Smooth muscle cell (in vitro differentiated cells): ENCODE data around the gene ALDH3B1. TPM values are rescaled to one million over a fixed set of nuclear protein-coding genes. Genes with fewer than 3 reads are reported as not detected.

Experiments
- DNase-seq: peaks from one replicate; lab custom pipeline; 2025; ENCODE audit not compliant: unreplicated experiment; lab: John Stamatoyannopoulos, UW
- H2AFZ ChIP-seq: fragments of 200-600 bp; sonication (generic); 2 replicates; pipeline ENCODE4 v1.6.0; 2016; ENCODE audit warnings: antibody characterized with exemption, low read depth, mild to moderate bottlenecking
- H3F3A ChIP-seq: fragments of 200-600 bp; sonication (generic); 2 replicates; pipeline ENCODE4 v1.6.0; 2017; ENCODE audit warnings: antibody characterized with exemption, low read depth
- H3K27ac ChIP-seq: fragments of 200-600 bp; sonication (generic); 2 replicates; pipeline ENCODE4 v1.5.1; 2016; ENCODE audit warnings: low read depth, mild to moderate bottlenecking
- H3K27me3 ChIP-seq: fragments of 200-600 bp; sonication (generic); 2 replicates; pipeline ENCODE4 v1.6.1; 2016; ENCODE audit warnings: low read depth, mild to moderate bottlenecking
- H3K36me3 ChIP-seq: fragments of 200-600 bp; sonication (generic); 2 replicates; pipeline ENCODE4 v1.5.1; 2016; ENCODE audit warnings: low read depth
- H3K4me1 ChIP-seq: fragments of 200-600 bp; sonication (generic); 2 replicates; pipeline ENCODE4 v1.5.1; 2016; ENCODE audit warnings: low read depth
- H3K4me2 ChIP-seq: fragments of 200-600 bp; sonication (generic); 2 replicates; pipeline ENCODE4 v1.6.0; 2016; ENCODE audit warnings: mild to moderate bottlenecking
- H3K4me3 ChIP-seq: fragments of 200-600 bp; sonication (generic); 2 replicates; pipeline ENCODE4 v1.5.1; 2016; ENCODE audit warnings: mild to moderate bottlenecking
- H3K79me2 ChIP-seq: fragments of 200-600 bp; sonication (generic); 2 replicates; pipeline ENCODE4 v1.6.0; 2016; ENCODE audit warnings: low read depth, mild to moderate bottlenecking
- H3K9ac ChIP-seq: fragments of 200-600 bp; sonication (generic); 2 replicates; pipeline ENCODE4 v1.6.0; 2016; ENCODE audit warnings: low read depth
- H3K9me3 ChIP-seq: fragments of 200-600 bp; sonication (generic); replicated peaks from 2 replicates; pipeline ENCODE4 v1.5.1; 2016; ENCODE audit warnings: low read depth
- H4K20me1 ChIP-seq: fragments of 200-600 bp; sonication (generic); 2 replicates; pipeline ENCODE4 v1.6.0; 2016; ENCODE audit warnings: low read depth
- WGBS: methylation state at CpG from one replicate; pipeline ENCODE4 v1.1.7; 2016; ENCODE audit warnings: low lambda C conversion rate; 5-methylcytosine and 5-hydroxymethylcytosine counted together
- polyA plus RNA-seq: library from polyadenylated mRNA; unstranded; fragments of >200 nt; fragmentation: Nextera tagmentation; extraction: Ambion mirVana; gene quantifications from 2 replicates; pipeline ENCODE4 v1.2.1, GENCODE V29; 2016
- total RNA-seq: library from RNA; depleted of rRNA; stranded (reverse); fragments of >200 nt; gene quantifications from 2 replicates; pipeline ENCODE4 v1.2.3, GENCODE V29; 2014
- TF ChIP-seq, protein P1 (sequence below): fragments of 200-600 bp; sonication (generic); IDR thresholded peaks from 2 replicates; pipeline ENCODE4 v1.5.1; 2017; ENCODE audit warnings: borderline replicate concordance, mild to moderate bottlenecking, antibody characterized with exemption; ENCODE audit not compliant: insufficient read depth, poor library complexity, severe bottlenecking

ALDH3B1 gene
- total and polyA plus RNA-seq, 2 experiments from 2014 or later = 8.8 to 9.9 TPM

DNA sequence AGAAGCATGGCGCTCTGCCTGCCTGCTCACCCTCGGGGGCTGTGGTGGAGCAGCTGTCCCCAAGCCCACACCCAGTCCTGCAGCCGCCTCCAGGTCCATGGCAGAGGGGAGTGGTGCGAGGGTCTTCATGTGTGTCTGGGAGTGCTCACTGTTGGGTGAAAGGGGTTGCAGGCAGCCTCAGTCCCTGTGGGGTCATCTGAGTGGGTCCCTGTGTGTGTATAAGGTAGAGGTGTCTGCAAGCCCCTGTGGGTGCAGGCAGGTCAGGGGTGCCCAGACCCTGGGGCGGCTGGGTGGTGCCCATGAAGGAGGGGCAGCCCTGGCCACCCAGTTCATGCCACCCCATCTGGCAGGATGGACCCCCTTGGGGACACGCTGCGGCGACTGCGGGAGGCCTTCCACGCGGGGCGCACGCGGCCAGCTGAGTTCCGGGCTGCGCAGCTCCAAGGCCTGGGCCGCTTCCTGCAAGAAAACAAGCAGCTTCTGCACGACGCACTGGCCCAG is 4.9 kb downstream of the ALDH3B1 start:
- H3K27ac ChIP-seq = no peak overlapping the region
- H2AFZ ChIP-seq = no peak overlapping the region
- TF ChIP-seq, protein P1, sequence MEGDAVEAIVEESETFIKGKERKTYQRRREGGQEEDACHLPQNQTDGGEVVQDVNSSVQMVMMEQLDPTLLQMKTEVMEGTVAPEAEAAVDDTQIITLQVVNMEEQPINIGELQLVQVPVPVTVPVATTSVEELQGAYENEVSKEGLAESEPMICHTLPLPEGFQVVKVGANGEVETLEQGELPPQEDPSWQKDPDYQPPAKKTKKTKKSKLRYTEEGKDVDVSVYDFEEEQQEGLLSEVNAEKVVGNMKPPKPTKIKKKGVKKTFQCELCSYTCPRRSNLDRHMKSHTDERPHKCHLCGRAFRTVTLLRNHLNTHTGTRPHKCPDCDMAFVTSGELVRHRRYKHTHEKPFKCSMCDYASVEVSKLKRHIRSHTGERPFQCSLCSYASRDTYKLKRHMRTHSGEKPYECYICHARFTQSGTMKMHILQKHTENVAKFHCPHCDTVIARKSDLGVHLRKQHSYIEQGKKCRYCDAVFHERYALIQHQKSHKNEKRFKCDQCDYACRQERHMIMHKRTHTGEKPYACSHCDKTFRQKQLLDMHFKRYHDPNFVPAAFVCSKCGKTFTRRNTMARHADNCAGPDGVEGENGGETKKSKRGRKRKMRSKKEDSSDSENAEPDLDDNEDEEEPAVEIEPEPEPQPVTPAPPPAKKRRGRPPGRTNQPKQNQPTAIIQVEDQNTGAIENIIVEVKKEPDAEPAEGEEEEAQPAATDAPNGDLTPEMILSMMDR = no peak
- no peak overlapping the region for H3K4me3 ChIP-seq
- H3K4me2 ChIP-seq = no peak overlapping the region
- no peaks in the 10 kb centered on the region for H3K9me3 ChIP-seq
- 96% methylated on average over 19 of the region's 19 CpGs for WGBS
- H3K27me3 ChIP-seq = no peaks in the 10 kb centered on the region
- H3K79me2 ChIP-seq = no peaks in the 10 kb centered on the region
- no peaks in the 10 kb centered on the region for H3K36me3 ChIP-seq
- no peak overlapping the region for H3K9ac ChIP-seq
- H3F3A ChIP-seq = no peaks in the 10 kb centered on the region
- H3K4me1 ChIP-seq = peaks cover 14% of the 10 kb centered on the region
- no peaks in the 10 kb centered on the region for H4K20me1 ChIP-seq
- no peak for DNase-seq

DNA sequence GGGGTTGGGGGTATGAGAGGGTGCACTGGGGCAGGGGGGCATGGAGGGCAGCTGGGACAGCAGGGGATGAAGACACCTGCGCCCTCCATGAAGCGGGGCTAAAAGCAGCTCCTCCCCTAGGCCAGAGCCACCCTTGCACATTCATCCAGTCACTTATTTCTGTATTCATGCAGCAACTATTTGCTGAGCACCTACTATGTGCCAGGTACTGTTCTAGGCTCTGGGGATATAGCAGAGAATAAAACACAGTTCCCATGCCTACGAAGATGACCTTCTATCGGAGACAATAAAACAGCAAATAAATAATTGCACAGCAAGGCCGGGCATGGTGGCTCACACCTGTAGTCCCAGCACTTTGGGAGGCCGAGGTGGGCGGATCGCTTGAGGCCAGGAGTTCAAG is 5.3 kb downstream of the ALDH3B1 start:
- Histone ChIP-seq H3K27ac (no peak overlapping the region), H3K27me3 (no peaks in the 10 kb centered on the region), H3F3A (no peaks in the 10 kb centered on the region), H3K4me3 (no peak overlapping the region), H4K20me1 (no peaks in the 10 kb centered on the region), H3K36me3 (no peaks in the 10 kb centered on the region), H3K9me3 (no peaks in the 10 kb centered on the region), H3K79me2 (no peaks in the 10 kb centered on the region), H3K9ac (no peak overlapping the region), H3K4me1 (peaks cover 9% of the 10 kb centered on the region), H3K4me2 (no peak overlapping the region), H2AFZ (no peak overlapping the region)
- TF ChIP-seq, protein P1 = no peak
- DNase-seq = no peak
- 98% methylated on average over 8 of the region's 8 CpGs for WGBS

DNA sequence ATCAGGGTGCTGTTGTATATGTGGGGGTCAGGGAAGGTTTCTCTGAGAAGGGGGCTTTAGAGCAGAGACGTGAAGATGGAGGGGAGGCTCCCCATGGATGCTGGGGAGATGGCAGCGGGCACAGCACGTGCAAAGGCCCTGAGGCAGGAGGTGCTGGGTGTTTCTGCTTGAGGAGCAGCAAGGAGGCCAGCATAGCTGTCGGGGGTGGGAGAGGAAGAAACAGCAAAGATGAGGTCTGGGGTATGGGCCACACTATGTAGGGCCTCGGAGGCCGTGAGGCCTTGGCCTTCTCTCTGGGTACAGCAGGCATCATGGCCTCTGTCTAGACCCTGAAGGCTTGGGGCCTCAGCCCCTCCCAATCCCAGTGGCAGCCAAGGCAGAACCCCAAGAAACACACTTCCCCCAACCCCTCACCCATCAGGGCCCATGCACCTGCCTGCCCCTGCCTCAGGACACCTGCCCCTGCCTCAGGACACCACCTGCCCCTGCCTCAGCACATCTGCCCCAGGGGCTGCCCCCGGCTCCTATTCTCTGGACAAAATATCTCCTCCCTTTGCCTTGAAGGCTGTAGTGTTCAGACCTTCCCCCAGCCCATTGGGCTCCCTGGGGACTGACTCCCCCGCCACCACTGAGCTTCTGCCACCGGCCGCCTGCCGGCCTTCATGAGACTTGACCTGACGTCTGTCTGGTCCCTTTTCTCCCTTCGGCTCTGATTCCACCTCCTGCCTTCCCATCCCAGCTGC is 6.2 kb downstream of the ALDH3B1 start:
- Histone ChIP-seq H3K79me2 (no peaks in the 10 kb centered on the region), H3K27me3 (no peaks in the 10 kb centered on the region), H2AFZ (no peak overlapping the region), H4K20me1 (no peaks in the 10 kb centered on the region), H3K9me3 (no peaks in the 10 kb centered on the region), H3K4me1 (peaks cover 3% of the 10 kb centered on the region), H3F3A (no peaks in the 10 kb centered on the region), H3K36me3 (no peaks in the 10 kb centered on the region), H3K4me2 (no peak overlapping the region), H3K4me3 (no peak overlapping the region), H3K27ac (no peak overlapping the region), H3K9ac (no peak overlapping the region)
- 78% methylated on average over 13 of the region's 13 CpGs for WGBS
- DNase-seq = no peak
- TF ChIP-seq, protein P1 = no peak
